Stimulated activated CD8-positive, alpha-beta memory T cell treated with anti-CD3 and anti-CD28 coated beads, Interleukin-12 subunit alpha, Interleukin-12 subunit beta, amount 100 ng/mL, for 1 hour (primary cell): Measurements from ENCODE around the gene DPEP1.
"Not testable (repeated sequence)": the region's sequence is repeated elsewhere in the genome, so short reads cannot be mapped to it uniquely, and the experiment has no call there.

Experiments
- DNase-seq: peaks from one replicate; pipeline ENCODE4 v3.0.0-alpha.2; 2020; ENCODE audit warnings: low read depth

The DPEP1 gene

GRCh38 chr16:89613231-89613953 lies at the start of gene DPEP1:
DPEP1 (plus strand) TSS chr16:89613642; CDS start chr16:89630411, 16,769 bp downstream.
- no peak for DNase-seq

- DNase-seq: no peak
Measured at GRCh38 chr16:89564476-89565255, 48.8 kb upstream of the DPEP1 start.

- DNase-seq: no peak
Measured at GRCh38 chr16:89565256-89565505, 48.3 kb upstream of the DPEP1 start.

GRCh38 chr16:89565506-89566372 lies 47.7 kb upstream of the DPEP1 start:
- no peak for DNase-seq

- DNase-seq: no peak
Measured at GRCh38 chr16:89567656-89568594, 45.5 kb upstream of the DPEP1 start.

- no peak for DNase-seq
Measured at GRCh38 chr16:89569506-89570341, 43.7 kb upstream of the DPEP1 start.

- no peak for DNase-seq
Measured at GRCh38 chr16:89570342-89570923, 43.0 kb upstream of the DPEP1 start.

- DNase-seq: not testable (repeated sequence)
Measured at GRCh38 chr16:89570983-89571598, 42.4 kb upstream of the DPEP1 start.

- no peak for DNase-seq
Measured at GRCh38 chr16:89571636-89572035, 41.8 kb upstream of the DPEP1 start.

GRCh38 chr16:89572073-89572484 lies 41.4 kb upstream of the DPEP1 start:
- DNase-seq: no peak

- DNase-seq: no peak
Measured at GRCh38 chr16:89572485-89573205, 40.8 kb upstream of the DPEP1 start.

- no peak for DNase-seq
Measured at GRCh38 chr16:89573826-89574680, 39.4 kb upstream of the DPEP1 start.

GRCh38 chr16:89574681-89575246 lies 38.7 kb upstream of the DPEP1 start:
- no peak for DNase-seq

- DNase-seq: no peak
Measured at GRCh38 chr16:89575247-89576152, 37.9 kb upstream of the DPEP1 start, which contains the start of gene CPNE7. CPNE7 (plus strand) TSS chr16:89575758; CDS start chr16:89575898, 140 bp downstream.

- no peak for DNase-seq
Measured at GRCh38 chr16:89576153-89577054, 37.0 kb upstream of the DPEP1 start.
